GM12891 (cell line): ENCODE results near the gene EBF3.

Experiments
- DNase-seq: peaks from one replicate; pipeline ENCODE4 v3.0.0; 2011; ENCODE audit warnings: low spot score; ENCODE audit not compliant: insufficient read length
- FAIRE-seq: peaks from 2 replicates; lab custom pipeline; 2011; peaks lifted over from hg19 to GRCh38; lab: Jason Lieb, UNC
- PAX5 ChIP-seq: IDR thresholded peaks from 2 replicates; pipeline ENCODE4 v1.6.1; 2011; ENCODE audit warnings: low read length, moderate library complexity, mild to moderate bottlenecking; ENCODE audit not compliant: insufficient read depth, severe bottlenecking
- POLR2A ChIP-seq: IDR thresholded peaks from 2 replicates; pipeline ENCODE4 v1.6.1; 2011; ENCODE audit warnings: low read depth, low read length, control low read depth
- POLR2AphosphoS5 ChIP-seq: IDR thresholded peaks from 2 replicates; pipeline ENCODE4 v1.6.1; 2011; ENCODE audit warnings: low read depth, low read length, control low read depth
- POU2F2 ChIP-seq: IDR thresholded peaks from 2 replicates; pipeline ENCODE4 v1.6.1; 2011; ENCODE audit warnings: low read depth, mild to moderate bottlenecking, control low read depth, low read length, moderate library complexity
- SPI1 ChIP-seq: IDR thresholded peaks from 2 replicates; pipeline ENCODE4 v1.6.1; 2011; ENCODE audit warnings: low read depth, low read length, control low read depth
- TAF1 ChIP-seq: IDR thresholded peaks from 2 replicates; pipeline ENCODE4 v1.6.1; 2011; ENCODE audit warnings: low read depth, low read length, control low read depth

EBF3 gene

GRCh38 chr10:129958629-129959543 lies 5.2 kb downstream of the EBF3 start:
- FAIRE-seq (no peak), DNase-seq (no peak)

DNA sequence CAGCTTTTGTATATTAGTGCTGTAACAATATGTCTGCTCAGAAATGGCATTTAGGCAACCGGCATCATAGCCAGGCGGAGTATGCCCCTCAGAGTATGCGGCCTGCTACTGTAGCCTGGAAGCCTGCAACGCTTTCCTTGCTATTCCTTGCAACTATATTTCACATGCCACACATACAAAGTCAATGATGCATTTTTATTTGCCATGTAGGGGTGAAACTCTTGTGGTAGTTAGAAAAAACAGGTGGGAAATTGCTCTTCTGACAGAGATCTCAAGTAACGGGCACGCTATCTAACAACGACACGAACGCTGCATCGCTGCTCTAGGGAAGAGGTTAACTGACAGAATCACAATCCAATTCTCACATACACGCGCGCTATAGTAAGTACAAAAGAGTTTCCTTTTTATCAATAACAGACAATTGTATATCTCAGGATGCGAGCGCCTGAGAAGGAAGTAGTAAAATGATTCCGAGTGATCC lies 5.9 kb downstream of the EBF3 start:
- DNase-seq (no peak), FAIRE-seq (no peak)

More at GRCh38 chr10:129958629-129959543, 5.2 kb downstream of the EBF3 start:
- TF ChIP-seq POLR2A (no peak), POLR2AphosphoS5 (no peak), PAX5 (no peak), TAF1 (no peak)

DNA sequence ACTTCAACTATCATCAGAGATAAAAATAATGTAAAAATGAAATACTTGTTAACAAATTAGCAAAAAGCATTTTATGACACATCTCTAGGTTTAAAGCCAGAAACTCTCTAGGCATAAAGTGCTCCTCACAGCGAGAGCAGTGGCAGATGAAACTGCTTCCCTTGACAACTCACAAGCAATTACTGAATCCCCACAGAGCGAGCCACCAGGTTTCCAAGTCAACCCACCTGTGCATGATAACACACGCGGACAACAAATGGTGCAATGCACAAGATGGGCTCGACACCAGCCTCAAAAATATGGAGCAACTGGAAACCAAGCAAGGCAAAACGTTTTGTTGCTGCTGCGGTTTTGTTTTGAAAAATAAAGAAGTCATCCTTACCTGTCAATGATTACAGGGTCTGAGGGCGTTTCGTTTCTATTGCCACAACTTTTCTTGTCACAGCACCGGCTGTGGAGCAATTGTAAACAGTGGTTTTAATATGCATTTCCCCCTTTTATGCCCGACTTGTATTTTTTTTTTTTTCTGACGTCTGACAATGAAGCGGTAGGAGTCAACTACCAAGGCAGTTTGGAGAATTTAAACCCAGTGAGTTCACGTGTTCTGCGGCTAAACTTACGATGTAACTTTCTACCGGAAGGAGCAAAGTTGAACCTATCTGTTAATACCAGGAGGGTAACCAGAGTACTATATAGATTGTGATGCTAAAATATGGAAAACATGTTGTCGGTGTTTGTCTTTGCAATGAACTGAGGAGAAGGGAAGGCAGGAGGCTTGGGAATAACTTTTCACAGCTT lies 7.0 kb downstream of the EBF3 start:
- DNase-seq (no peak), FAIRE-seq (no peak)
- TF ChIP-seq POU2F2 (no peak), SPI1 (no peak), TAF1 (no peak), POLR2A (no peak), POLR2AphosphoS5 (no peak), PAX5 (no peak)

More for the DNA sequence above, 5.9 kb downstream of the EBF3 start:
- TF ChIP-seq TAF1 (no peak), SPI1 (no peak), POLR2AphosphoS5 (no peak), POLR2A (no peak), POU2F2 (no peak), PAX5 (no peak)

DNA sequence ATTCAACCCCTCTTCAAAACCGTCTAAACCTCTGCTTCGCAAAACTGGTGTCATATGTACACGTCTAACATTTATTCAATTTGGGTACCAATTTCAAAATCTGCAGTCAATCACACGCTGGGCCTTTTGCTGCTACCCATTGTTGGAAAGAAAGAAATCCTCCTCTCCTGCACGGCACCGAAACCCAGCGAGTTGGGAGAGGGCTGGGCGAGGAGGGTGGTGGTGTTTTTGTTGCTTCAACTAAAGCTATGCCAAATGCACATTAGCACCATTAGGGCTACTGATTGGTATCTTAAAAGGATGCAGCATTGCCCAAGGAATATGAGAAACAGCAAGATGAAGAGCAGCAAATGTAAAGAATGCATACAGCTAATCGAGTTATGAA lies 7.8 kb downstream of the EBF3 start:
- DNase-seq (no peak), FAIRE-seq (no peak)
- TF ChIP-seq POU2F2 (no peak), POLR2AphosphoS5 (no peak), PAX5 (no peak), TAF1 (no peak), SPI1 (no peak), POLR2A (no peak)

GRCh38 chr10:129955601-129956285 lies 8.3 kb downstream of the EBF3 start:
- no peak for FAIRE-seq
- no peak for DNase-seq

DNA sequence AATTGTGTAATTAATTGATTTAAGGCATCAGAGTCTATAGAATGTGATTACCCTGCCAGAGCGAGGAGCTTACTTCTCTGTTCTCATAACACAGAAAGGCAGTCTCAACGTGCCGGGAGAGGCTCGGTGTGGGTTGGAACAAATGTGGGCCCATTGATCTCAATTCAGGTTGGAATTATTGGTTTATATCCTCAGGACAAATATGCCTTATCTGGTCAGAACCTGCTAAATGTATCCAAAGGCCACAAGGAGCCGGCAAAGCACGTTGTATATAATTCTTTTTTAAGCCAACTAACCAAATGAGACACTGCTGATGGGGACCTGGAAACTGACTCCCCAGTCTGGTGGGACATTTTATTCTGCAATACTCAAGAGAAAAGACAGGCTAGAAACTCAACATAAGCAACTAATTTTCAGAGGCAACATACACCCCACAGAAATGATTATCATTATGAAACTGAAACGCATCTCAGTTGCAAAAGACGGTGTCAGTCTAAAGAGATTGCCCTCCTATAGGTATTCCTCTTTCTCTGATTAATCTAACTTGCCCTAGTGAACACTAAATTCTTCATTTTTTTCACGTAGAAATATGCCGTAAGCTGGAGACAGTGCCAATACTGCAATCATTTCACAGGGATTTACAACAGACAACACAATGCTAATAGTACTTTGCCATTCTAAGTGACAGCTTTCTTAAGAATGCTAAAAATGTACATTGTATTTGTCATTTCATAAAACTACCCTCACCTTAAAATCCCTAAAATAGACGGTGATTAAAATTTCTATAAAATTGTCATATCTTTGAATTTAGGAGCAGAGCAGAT lies 9.4 kb downstream of the EBF3 start:
- FAIRE-seq: no peak
- DNase-seq: no peak
- no peak for TF ChIP-seq POU2F2
- no peak for TF ChIP-seq POLR2A
- no peak for TF ChIP-seq POLR2AphosphoS5
- TF ChIP-seq PAX5: no peak
- TF ChIP-seq TAF1: no peak
- TF ChIP-seq SPI1: no peak

More at GRCh38 chr10:129955601-129956285, 8.3 kb downstream of the EBF3 start:
- TF ChIP-seq TAF1: no peak

- FAIRE-seq (no peak), DNase-seq (no peak)
Measured at GRCh38 chr10:129953119-129954051, 10.7 kb downstream of the EBF3 start.

More at GRCh38 chr10:129953119-129954051, 10.7 kb downstream of the EBF3 start:
- TF ChIP-seq TAF1: no peak
- TF ChIP-seq POLR2A: no peak
- no peak for TF ChIP-seq POLR2AphosphoS5
- TF ChIP-seq PAX5: no peak
- TF ChIP-seq SPI1: no peak
- TF ChIP-seq POU2F2: no peak
